Measurements from ENCODE around the gene ADAMTSL2.

ADAMTSL2 gene

GRCh38 chr9:133511607-133512006 is 22.9 kb upstream of the ADAMTSL2 start:
- H3K4me1 Mint-ChIP-seq (ENCODE audit: low read depth): peaks cover 5% of the 10 kb centered on the region
- no peaks in the 10 kb centered on the region for H3K27me3 Mint-ChIP-seq (ENCODE audit: low read depth)
- H3K36me3 Mint-ChIP-seq (ENCODE audit: low read depth): no peaks in the 10 kb centered on the region
- no peak overlapping the region for H3K27ac Mint-ChIP-seq
- no peak overlapping the region for H3K4me3 Mint-ChIP-seq
- H3K9me3 Mint-ChIP-seq: no peaks in the 10 kb centered on the region

GRCh38 chr9:133512253-133513213 is 22.0 kb upstream of the ADAMTSL2 start:
- Mint-ChIP-seq H3K27ac (no peak overlapping the region), H3K9me3 (no peaks in the 10 kb centered on the region), H3K4me1 (ENCODE audit: low read depth) (peaks cover 5% of the 10 kb centered on the region), H3K27me3 (ENCODE audit: low read depth) (no peaks in the 10 kb centered on the region), H3K36me3 (ENCODE audit: low read depth) (no peaks in the 10 kb centered on the region), H3K4me3 (no peak overlapping the region)

GRCh38 chr9:133513214-133514100 is 21.0 kb upstream of the ADAMTSL2 start:
- Mint-ChIP-seq H3K9me3 (no peaks in the 10 kb centered on the region), H3K27ac (no peak overlapping the region), H3K4me3 (no peak overlapping the region), H3K36me3 (ENCODE audit: low read depth) (no peaks in the 10 kb centered on the region), H3K4me1 (ENCODE audit: low read depth) (peaks cover 5% of the 10 kb centered on the region), H3K27me3 (ENCODE audit: low read depth) (no peaks in the 10 kb centered on the region)

- Mint-ChIP-seq H3K4me1 (ENCODE audit: low read depth) (peaks cover under 1% of the 10 kb centered on the region), H3K27me3 (ENCODE audit: low read depth) (no peaks in the 10 kb centered on the region), H3K27ac (no peak overlapping the region)
These were observed 19.9 kb upstream of the ADAMTSL2 start for GRCh38 chr9:133514460-133515239.

GRCh38 chr9:133515240-133515610 is 19.3 kb upstream of the ADAMTSL2 start:
- Mint-ChIP-seq H3K9me3 (no peaks in the 10 kb centered on the region), H3K27me3 (ENCODE audit: low read depth) (no peaks in the 10 kb centered on the region), H3K36me3 (ENCODE audit: low read depth) (no peaks in the 10 kb centered on the region)

More at GRCh38 chr9:133514460-133515239, 19.9 kb upstream of the ADAMTSL2 start:
- Mint-ChIP-seq H3K9me3 (no peaks in the 10 kb centered on the region), H3K4me3 (no peak overlapping the region), H3K36me3 (ENCODE audit: low read depth) (no peaks in the 10 kb centered on the region)

GRCh38 chr9:133515615-133516255 is 18.8 kb upstream of the ADAMTSL2 start:
- H3K9me3 Mint-ChIP-seq: no peaks in the 10 kb centered on the region
- no peaks in the 10 kb centered on the region for H3K4me1 Mint-ChIP-seq (ENCODE audit: low read depth)
- H3K4me3 Mint-ChIP-seq: no peak overlapping the region
- no peak overlapping the region for H3K27ac Mint-ChIP-seq
- no peaks in the 10 kb centered on the region for H3K27me3 Mint-ChIP-seq (ENCODE audit: low read depth)
- H3K36me3 Mint-ChIP-seq (ENCODE audit: low read depth): no peaks in the 10 kb centered on the region

More at GRCh38 chr9:133515240-133515610, 19.3 kb upstream of the ADAMTSL2 start:
- Mint-ChIP-seq H3K4me1 (ENCODE audit: low read depth) (no peaks in the 10 kb centered on the region), H3K4me3 (no peak overlapping the region), H3K27ac (no peak overlapping the region)

GRCh38 chr9:133516256-133516960 is 18.1 kb upstream of the ADAMTSL2 start:
- Mint-ChIP-seq H3K36me3 (ENCODE audit: low read depth) (no peaks in the 10 kb centered on the region), H3K4me1 (ENCODE audit: low read depth) (no peaks in the 10 kb centered on the region), H3K9me3 (no peaks in the 10 kb centered on the region), H3K4me3 (no peak overlapping the region), H3K27ac (no peak overlapping the region), H3K27me3 (ENCODE audit: low read depth) (no peaks in the 10 kb centered on the region)

- H3K36me3 Mint-ChIP-seq (ENCODE audit: low read depth): no peaks in the 10 kb centered on the region
These were observed 17.5 kb upstream of the ADAMTSL2 start for GRCh38 chr9:133516961-133517350.

GRCh38 chr9:133517711-133518110 is 16.8 kb upstream of the ADAMTSL2 start:
- no peaks in the 10 kb centered on the region for H3K36me3 Mint-ChIP-seq (ENCODE audit: low read depth)
- H3K27me3 Mint-ChIP-seq (ENCODE audit: low read depth): no peaks in the 10 kb centered on the region
- no peak overlapping the region for H3K27ac Mint-ChIP-seq

More at GRCh38 chr9:133516961-133517350, 17.5 kb upstream of the ADAMTSL2 start:
- no peak overlapping the region for H3K27ac Mint-ChIP-seq
- no peaks in the 10 kb centered on the region for H3K4me1 Mint-ChIP-seq (ENCODE audit: low read depth)
- H3K27me3 Mint-ChIP-seq (ENCODE audit: low read depth): no peaks in the 10 kb centered on the region
- H3K9me3 Mint-ChIP-seq: no peaks in the 10 kb centered on the region
- H3K4me3 Mint-ChIP-seq: no peak overlapping the region

GRCh38 chr9:133518200-133518599 is 16.3 kb upstream of the ADAMTSL2 start:
- Mint-ChIP-seq H3K4me3 (no peak overlapping the region), H3K27ac (no peak overlapping the region), H3K27me3 (ENCODE audit: low read depth) (no peaks in the 10 kb centered on the region), H3K4me1 (ENCODE audit: low read depth) (no peaks in the 10 kb centered on the region), H3K36me3 (ENCODE audit: low read depth) (no peaks in the 10 kb centered on the region), H3K9me3 (no peaks in the 10 kb centered on the region)

More at GRCh38 chr9:133517711-133518110, 16.8 kb upstream of the ADAMTSL2 start:
- Mint-ChIP-seq H3K9me3 (no peaks in the 10 kb centered on the region), H3K4me1 (ENCODE audit: low read depth) (no peaks in the 10 kb centered on the region), H3K4me3 (no peak overlapping the region)

GRCh38 chr9:133518706-133519449 is 15.6 kb upstream of the ADAMTSL2 start:
- no peaks in the 10 kb centered on the region for H3K36me3 Mint-ChIP-seq (ENCODE audit: low read depth)
- no peak overlapping the region for H3K27ac Mint-ChIP-seq
- H3K9me3 Mint-ChIP-seq: no peaks in the 10 kb centered on the region
- no peaks in the 10 kb centered on the region for H3K27me3 Mint-ChIP-seq (ENCODE audit: low read depth)
- H3K4me1 Mint-ChIP-seq (ENCODE audit: low read depth): no peaks in the 10 kb centered on the region
- no peak overlapping the region for H3K4me3 Mint-ChIP-seq

- Mint-ChIP-seq H3K4me3 (no peak overlapping the region), H3K4me1 (ENCODE audit: low read depth) (no peaks in the 10 kb centered on the region), H3K27me3 (ENCODE audit: low read depth) (no peaks in the 10 kb centered on the region), H3K9me3 (no peaks in the 10 kb centered on the region), H3K36me3 (ENCODE audit: low read depth) (no peaks in the 10 kb centered on the region), H3K27ac (no peak overlapping the region)
These were observed 14.8 kb upstream of the ADAMTSL2 start for GRCh38 chr9:133519693-133520092.
